GM18870 (cell line): Measurements from ENCODE around the gene PIP5KL1.

Experiments used
- ATAC-seq: cut with Tn5 transposase; IDR thresholded peaks from one replicate; pipeline ENCODE4 v1.9.1; 2021; ENCODE audit warnings: moderate library complexity; ENCODE audit not compliant: unreplicated experiment

PIP5KL1 gene

DNA sequence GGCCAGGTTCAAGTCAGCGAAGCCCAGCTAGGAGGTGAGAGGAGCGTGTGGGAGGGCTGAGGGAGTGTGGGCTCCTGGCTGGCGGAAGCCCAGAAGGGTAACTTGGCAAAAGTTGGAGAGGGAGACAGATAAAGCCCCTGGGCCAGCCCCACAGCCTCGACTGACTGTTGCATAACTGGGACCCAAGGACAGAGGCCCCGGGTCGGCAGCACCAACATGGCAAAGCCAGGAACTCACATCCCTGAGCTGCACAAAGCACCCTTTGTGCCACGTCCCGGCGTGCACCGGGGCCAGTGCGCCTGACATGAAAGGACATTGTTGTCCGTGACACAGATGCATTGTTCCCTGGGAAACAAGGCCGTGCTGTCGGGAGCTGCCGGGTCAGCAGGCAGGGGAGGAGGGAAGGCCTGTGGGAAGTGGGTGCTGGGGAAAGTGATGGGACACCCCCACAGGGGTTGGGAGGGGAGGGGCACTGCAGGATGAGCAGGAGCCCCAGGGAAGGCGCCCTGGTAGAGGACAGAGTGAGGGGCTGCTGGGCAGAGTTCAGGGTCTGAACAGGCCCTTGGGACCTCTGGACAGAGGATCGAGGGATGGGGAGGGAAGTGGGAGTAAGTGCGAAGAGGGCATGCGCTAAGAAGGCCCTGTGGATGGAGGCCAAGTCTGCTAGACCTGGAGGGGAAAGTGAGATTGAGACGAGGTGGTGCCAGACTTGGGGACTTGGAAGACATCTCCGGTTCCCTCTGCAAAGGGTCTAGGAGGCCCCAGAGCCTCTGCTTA, 20.1 kb upstream of the PIP5KL1 start:
- no peak for ATAC-seq

DNA sequence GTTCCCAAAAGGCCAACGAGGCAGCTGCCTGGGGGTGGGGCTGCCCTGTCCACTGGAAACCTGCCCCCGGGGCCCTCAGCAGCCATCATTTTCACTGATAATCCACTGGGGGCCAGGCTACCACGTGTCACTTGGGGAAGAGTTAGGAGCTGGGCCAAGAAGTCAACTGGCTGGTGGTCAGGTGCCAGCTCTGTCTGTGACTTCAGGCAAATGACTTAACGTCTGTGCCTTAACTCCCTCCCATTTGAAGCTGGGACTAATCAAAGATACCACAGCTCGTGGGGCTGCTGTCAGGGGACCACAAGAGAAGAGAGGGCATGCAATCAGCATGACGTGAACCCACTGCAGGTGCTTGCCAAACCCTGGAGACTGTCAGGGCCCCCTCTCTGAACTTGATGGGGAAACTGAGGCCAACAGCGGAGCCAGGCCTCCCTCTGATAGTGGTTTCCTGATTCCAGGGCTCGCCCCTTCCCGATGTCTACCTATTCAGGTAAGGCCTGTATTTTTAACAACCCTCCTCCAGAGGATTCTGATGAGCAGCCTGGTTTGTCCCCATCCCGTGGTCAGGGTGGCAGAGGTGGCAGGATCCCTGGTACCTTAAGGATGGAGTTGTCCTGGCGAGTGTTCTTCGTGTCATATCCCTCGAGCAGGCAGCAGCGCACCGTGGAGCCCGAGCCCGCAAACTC, 19.4 kb upstream of the PIP5KL1 start:
- no peak for ATAC-seq

DNA sequence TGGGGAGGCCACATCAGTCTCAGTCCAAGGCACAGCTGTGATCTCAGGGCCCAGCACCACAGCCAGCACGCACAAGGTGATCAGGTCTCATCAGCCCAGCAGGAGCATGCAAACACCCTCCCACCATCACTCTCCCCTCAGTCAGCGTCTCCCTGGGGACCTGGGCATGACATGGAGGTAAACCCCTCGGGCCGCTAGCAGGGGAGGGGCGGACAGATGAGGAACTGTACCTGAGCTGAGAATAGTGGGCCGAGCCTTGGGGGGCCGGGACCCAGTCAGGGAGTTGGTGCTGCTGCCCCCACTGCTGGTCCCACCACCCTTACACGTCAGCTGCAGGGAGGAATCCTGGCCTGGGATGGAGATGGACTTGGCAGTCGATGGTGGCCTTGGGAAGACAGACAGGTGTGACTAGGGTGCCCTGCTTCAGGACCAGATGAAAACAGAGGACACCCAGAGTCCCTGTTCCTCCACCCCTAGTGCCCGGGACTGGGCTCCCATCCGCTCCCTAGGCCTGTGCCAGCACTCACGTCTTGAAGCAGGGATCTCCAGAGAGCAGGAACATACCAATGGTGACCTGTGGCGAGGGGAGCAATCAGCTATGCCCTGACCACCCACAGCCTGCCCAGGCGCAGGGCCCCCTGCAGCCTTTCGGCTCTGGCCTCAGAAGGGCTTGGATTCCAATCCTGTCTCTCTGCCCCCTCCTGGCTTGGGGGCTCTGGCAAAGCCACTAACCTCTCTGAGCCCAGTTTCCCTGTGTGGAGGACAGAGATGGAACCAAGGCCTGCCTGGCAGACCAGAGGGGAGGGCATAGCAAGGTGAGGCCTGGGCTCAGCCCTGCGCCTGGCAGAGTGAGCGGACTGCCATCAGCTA, 17.5 kb upstream of the PIP5KL1 start:
- no peak for ATAC-seq

DNA sequence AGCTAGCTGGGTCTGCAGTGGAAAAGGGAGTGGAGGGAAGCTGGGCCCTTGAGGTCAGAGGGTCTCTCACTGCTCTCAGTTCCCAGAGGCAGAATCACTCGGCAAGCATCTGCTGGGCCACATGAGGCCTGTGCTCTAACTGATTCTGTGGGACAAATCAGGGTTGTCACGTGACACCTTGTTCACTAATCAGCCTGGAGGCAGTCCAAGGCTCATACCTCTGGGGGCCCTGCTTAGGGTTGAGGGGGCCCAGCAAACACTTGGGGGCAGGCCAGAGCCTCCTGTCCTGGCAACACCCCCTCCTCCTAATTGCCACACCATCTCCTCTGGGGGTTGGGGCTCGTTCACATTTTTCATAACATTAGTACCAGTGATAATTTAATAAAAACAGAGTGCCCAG, 16.2 kb upstream of the PIP5KL1 start:
- ATAC-seq, result no peak

DNA sequence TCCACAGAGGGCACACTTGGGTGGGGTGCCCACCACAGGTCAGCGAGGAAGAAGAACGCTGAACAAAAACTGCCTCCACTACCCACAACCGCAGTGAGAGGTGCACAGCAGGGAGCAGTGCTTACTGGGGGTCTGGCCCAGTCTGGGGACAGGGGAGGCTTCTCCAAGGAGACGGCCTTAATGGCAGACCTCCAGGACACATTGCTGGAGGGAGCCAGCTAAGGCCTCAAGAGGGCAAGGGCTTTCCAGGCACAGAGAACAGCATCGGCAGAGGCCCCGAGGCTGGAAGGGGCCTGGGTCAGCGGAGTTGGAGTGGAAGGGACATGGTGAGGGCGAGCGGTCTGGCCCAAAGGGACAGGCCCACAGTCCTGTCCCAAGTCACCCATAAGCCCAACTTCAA, 15.4 kb upstream of the PIP5KL1 start:
- no peak for ATAC-seq

DNA sequence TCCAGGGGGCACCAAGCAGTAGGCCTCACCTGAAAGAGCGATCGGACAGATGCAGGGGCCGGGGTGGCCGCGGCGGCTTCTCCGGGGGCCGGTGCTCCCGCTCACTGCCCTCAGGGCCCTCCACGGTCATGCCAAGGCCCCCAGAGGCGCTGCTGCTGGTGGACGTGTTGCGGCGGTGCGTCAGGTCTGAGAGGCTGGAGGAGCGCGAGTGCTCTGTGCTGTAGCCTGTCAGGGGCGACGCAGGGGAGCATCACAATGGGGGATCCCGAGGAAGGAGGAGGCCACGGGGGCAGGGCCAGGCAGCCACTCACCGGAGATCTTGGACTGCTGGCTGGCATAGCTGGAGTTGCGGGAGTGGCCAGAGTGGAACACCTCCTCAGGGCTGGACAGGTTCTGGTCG, 14.8 kb upstream of the PIP5KL1 start:
- no peak for ATAC-seq

DNA sequence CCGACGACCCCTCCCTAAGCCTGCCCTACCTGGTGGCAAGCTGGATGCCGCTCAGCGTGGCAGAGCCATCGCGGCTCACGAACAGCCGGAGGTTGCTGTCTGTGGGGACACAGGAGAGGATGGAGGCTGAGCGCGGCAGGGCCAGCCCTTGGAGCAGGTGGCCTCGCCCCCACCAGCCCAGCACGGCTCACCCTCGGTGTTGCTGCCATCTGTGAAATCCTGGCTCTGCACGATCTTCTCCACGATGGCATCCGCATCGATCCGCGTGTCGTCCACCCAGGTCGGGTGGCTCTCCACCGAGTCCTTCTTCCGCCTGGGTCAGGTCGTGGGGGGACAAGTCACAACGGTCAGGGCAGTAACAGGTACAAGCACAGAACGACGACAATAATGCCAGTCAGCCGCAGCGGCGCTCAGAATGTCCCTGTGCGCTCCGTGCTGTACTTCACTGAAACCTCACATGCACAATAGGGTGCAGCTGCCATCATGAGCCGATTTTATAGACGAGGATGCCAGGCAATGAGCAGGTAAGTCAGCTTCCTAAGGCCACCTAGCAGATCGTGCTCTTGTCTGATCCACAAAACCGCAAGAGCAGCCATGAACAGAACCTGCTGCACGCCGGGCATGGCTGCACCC, 14.1 kb upstream of the PIP5KL1 start:
- no peak for ATAC-seq

DNA sequence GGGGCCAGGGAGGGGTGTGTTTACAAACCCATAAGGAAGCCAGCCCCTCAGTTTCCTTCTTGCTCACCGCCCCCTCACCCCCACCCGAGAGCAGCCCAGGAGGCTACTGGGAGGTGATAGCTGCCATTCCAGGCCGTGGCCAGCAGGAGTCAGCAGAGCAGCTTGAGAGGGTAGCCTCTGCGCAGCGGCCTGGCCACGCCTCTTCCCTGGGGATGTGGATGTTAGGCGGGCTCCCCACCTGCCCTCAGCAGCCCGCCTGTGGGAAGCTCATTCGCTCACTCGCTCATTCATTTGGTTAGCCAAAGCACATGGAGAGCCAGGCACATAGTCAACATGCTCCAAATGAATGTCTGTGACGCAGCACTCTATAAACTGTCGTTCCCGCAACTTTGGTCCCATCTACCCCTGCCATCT, 13.2 kb upstream of the PIP5KL1 start:
- no peak for ATAC-seq

DNA sequence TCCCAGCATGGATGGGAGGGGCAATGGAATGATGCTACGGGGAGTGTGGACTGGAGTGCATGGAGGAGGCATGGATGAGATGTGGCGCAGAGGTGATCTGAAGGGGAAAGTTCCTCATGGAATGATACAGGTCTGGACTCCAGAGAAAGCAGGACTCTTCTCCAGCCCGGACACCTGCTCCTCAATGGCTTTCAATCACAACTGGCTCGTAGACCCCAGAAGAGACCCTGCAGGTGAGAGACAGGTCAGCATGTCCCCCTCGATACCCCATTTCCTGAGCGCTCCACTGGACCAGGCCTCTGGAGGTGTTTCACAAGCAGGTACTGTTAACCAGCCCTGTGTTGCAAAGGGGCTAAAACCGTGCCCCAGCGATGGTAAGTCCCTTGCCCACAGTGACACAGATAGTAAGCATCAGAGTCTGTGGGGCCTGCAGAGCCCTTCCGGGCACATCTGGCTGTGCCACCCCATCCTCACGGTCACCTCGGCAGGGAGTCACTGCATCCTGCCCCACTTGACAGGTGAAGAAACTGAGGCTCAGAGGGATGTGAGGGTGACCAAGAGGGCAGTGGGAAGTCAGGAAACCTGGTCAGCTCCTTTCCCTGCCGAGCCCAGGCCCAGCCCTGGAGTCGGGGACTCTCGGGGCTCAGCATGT, 12.6 kb upstream of the PIP5KL1 start:
- no peak for ATAC-seq

DNA sequence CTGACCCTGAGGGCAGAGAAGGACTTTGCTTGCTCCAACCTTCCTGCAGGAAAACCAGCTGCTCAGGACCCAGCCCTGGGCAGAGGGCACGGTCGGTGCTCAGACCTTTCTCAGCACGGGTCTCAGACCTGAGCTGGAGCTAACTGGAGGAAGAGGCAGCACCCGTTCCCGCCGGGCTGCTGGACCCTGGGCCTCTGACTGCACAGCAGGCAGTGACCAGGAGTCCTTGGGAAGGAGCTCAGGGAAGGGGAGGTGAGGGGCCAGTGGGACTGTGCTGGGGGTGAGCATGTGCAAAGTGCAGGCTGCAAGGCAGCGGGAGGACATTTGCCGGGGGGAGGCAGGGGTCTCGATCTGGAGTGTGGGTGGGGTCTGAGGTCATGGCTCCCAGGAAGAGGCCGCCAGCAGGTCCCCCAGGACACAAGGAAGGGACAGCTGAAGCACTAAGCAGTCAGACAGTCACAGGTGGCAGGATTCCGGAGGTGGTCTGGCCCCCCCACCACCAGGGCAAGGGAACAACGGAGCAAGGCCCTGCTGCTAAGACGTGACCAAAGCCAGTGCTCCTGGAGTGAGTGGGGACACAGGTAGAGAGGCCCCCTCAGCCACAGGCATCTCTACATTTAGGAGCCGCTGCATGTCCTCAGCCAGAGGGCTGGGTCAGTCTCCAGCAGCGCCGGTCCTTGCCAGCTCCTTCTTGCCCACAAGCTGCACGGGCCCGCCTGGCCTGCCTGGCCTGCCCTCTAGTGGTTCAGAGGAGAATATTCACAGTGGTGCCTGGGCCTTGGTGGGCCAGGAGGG, 11.8 kb upstream of the PIP5KL1 start:
- ATAC-seq, result no peak

DNA sequence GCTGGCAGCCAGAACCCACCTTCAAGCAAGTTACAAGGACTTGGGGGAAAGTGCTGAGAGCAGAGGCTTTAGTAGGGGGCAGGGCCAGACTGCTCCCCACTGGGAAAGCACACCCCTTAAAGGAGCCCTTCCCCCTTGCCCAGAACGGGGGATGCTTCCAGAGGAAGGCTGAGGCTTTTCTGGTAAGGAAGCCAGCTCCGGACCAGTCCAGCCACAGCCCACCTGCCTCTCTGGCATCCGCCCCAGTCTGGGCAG, 11.3 kb upstream of the PIP5KL1 start:
- no peak for ATAC-seq

DNA sequence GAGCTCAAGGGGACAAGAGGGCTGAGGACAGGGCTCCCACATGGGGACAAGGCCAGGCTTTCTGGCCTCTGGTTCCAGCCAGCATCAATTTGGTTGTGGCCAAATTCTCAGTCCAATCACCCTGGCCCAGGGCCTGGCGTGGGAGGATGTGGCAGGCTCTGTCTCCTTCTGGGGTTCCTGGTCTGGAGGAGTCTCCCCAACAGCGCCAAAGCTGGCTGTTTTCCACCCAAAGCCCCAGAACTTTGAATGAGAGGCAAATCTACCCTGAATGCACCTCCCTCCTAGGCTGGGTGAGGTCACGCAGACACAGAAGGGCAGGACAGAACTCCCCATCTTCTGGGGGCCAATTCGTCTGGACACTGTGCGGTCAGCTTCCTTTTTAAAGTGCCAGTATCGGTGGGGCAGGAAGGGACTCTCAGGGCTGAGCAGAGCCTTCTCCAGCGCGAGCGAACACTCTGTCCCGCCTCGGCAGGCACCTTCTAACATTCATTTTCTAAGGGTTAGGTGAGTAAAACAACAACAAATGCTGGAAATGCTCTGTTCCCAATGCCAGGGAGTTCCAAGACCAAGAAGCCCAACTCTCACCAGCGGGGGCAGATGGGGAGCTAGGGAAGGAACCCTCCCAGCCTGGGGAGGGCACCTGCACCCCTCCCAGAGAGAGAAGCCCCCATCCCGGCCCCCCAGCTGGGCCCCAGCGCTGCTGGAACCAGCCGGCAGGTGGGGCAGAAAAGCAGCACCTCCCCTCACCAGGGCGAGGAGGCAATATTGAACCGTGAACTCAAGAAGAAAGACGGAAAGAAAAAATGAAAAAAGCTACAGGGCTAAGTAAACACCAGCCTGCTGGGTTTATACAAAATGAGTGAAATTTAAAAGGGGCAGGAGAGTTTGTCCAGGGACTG, 10.7 kb upstream of the PIP5KL1 start:
- ATAC-seq, result no peak

DNA sequence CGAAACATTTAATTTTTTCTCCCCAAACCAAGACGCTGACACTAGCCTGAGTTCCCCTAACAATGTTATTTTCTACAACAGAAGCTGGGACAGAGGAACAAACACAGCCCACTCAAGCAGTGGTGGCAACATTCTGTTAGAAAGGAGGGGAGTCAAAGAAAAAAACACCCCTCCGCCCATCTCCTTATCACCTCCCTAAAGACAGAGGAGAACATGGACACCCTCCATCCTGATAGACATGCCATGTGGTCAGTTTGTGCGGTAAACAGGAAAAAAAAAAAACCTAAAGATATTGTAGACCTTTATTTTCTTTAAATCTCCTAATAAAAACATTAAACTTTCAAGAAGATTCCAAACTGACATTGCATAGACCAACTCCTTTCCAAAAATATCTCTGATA, 10.0 kb upstream of the PIP5KL1 start:
- no peak for ATAC-seq

DNA sequence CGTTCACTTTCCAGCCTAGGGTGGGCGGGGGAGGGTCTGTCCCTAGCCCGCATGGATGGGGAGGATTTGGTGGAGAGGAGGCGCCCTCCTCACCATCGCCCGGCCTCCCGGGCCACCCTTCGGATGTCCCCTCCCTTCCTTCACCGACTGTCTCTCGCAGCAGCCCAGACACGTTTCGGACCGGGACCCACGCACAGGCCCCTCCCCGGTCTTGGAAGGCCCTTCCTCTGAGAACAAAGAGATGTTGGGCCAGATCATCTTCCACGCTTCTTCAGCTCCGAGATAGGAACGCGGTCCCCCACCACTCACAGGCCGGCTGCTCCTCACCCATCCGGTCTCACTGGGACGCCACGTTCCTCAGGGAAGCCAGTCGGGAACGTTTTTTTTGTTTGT, 7.7 kb upstream of the PIP5KL1 start:
- ATAC-seq, result no peak

DNA sequence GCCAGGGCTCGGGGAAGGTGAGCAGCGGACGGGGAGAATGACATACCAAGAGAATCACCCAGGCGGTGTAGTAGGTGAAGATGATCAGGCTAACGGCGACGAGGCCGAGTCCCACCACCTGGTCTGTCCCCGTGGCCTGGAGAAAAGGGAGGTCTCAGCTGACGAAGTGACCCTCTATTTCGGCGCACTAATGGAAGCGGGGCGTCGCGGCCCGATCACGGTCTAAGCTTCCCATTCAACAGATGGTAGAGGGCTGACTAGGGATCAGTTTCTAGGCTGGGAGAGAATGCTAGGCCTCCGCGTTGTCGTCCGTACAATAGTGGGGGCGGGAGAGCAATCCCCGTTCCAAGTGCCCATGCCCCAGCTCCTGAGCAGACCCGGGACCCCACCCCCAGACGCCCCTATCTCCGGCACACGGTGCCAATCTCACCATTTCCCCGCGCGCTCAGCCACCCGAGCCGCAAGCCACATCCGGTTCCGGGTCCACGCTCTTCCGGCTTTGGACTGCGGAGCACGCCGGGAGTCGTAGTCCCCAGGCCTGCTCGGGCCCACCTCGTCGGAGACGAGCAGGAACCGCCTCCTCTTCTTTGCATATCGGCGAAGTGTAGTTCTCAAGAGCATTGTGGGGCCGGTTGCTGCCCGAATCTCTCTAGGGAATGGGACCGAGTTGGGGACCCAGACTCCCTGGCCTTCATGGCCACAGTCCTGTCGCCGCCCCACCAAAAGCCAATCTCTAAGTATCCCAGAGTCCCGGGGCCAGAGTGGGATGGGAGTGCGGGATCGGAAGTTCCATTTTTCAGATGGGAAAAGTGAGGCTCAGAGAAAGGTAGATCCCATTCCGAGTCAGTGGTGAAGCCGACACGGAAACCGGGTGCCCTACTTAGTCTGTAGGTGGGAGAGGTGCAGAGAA, 7.1 kb upstream of the PIP5KL1 start, which contains the start of gene DPM2:
DPM2 (minus strand) TSS at position 467 of the 910 bp plus-strand sequence; CDS start at position 433, 34 bp downstream.
- peak; percentile 59 for ATAC-seq

DNA sequence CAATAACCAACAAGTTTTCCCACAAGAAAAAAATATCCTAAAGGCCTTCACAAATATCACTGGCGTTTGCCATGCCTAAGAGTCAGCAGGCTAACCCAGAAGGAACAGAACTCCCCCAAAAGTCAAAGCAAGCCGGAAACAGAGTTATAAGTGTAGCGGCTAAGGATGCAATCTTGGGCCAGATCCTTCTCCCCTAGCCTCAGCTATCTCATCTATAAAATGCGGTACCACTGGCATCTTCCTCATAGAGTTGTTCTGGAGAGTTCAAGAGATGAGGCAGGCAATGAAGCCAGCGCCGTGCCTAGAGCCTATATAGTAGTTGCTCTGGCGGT, 6.4 kb upstream of the PIP5KL1 start:
- no peak for ATAC-seq

DNA sequence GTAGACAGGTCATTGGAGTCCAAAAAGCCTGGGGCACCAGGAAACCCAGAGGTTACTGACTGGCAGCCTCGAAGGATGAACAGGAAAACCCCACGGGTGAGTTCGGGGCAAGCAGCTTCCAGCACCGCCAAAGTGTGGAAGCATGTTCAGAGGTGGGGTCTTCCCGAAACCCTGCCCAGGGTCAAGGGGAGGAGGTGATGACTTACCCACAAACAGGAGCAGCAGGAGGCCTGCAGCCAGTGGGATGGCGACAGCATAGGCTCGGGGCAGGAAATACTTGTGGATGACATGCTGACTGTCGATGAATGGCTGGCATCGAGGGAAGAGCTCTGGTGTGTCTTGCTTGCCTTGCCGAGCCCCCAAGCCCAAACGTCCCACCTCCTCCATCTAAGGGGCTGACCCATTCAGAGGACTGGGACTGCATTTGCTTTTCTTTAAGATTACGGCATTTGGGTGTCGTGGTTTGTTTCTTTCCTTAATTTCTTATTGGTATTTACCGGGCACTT, 5.8 kb upstream of the PIP5KL1 start:
- ATAC-seq, result no peak

DNA sequence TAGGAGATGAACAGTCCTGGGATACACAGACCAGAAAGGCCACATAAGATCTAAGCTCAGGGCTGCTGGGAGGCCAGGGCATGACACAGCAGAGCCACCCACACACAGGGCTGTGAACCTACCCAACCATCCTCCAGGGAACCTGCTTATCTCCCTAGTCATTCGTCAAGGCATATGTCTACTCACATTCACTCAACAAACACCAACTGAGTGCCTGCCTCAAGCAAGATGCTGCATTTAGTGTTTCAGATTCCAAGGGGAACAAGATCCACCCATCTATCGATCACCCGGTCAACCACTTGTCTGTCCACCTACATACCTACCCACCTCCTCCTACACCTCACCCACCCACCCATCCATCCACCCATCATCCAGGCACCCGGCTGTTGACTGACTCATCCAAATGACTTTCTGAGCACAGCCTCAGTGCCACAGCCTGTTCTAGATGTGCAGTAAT, 5.2 kb upstream of the PIP5KL1 start:
- no peak for ATAC-seq
